Daoy (cell line): Measurements from ENCODE around the gene NFKBIB. TPM values are rescaled to one million over a fixed set of nuclear protein-coding genes. Genes with fewer than 3 reads are reported as not detected.

Source experiments
- DNase-seq: peaks from one replicate; pipeline ENCODE4 v3.0.0-alpha.2; 2015; ENCODE audit warnings: low read depth
- total RNA-seq: library from RNA; depleted of rRNA; stranded (reverse); fragments of >200 nt; shearing (Covaris generic); gene quantifications from 2 replicates; pipeline ENCODE4 v1.2.3, GENCODE V29; 2014; rRNA removed

The NFKBIB gene
- total RNA-seq, 1 experiment from 2014 or later: 45.8 TPM

DNA sequence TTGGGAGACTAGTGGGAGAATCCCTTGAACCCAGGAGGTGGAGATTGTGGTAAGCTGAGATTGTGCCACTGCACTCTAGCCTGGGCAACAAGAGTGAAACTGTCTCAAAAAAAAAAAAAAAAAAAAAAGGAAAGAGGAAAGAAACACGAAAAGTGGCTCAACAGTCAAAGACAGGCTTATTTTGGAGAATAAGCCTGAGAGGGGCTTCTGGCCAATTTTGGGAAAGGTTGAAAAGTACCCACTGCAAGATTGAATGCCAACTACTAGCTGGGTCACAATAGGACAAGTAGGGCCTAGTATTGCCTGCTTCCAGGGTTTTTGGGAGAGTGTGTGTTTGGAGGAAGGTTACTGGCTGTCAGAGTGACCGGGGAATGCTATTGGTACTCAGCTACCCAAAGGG, 58.5 kb downstream of the NFKBIB start:
- no peak for DNase-seq

Other genes starting within 250 kb of the NFKBIB start
- not detected in 2 replicates for gene CAPN12, start 155.5 kb upstream of the NFKBIB start, total RNA-seq
- gene LGALS7, start 126.5 kb upstream of the NFKBIB start, total RNA-seq: not detected in 2 replicates
- not detected in 2 replicates for gene LGALS7B, start 110.8 kb upstream of the NFKBIB start, total RNA-seq
- gene LGALS4, start 87.0 kb upstream of the NFKBIB start, total RNA-seq: not detected in 2 replicates
- 23.8 and 24.5 TPM in 2 replicates for gene ECH1, start 68.2 kb upstream of the NFKBIB start, total RNA-seq
- 293 and 361 TPM in 2 replicates for gene HNRNPL, start 50.0 kb upstream of the NFKBIB start, total RNA-seq
- gene RINL, start 21.7 kb upstream of the NFKBIB start, total RNA-seq: 2.8 and 2.9 TPM in 2 replicates
- 21.8 and 26.6 TPM in 2 replicates for gene SIRT2, start 351 bp upstream of the NFKBIB start, total RNA-seq
- gene CCER2, start 12.2 kb downstream of the NFKBIB start, total RNA-seq: not detected in 2 replicates
- gene SARS2, start 30.8 kb downstream of the NFKBIB start, total RNA-seq: 39.1 and 45.1 TPM in 2 replicates
- 60.5 and 102 TPM in 2 replicates for gene MRPS12, start 31.0 kb downstream of the NFKBIB start, total RNA-seq
- 12.6 and 36.9 TPM in 2 replicates for gene FBXO17, start 75.8 kb downstream of the NFKBIB start, total RNA-seq
- gene FBXO27, start 132.6 kb downstream of the NFKBIB start, total RNA-seq: 2.6 and 22.7 TPM in 2 replicates
- gene ACP7, start 184.4 kb downstream of the NFKBIB start, total RNA-seq: 0.57 TPM in 1 of 2 replicates, not detected in the other
- 4.2 and 9.8 TPM in 2 replicates for gene PAK4, start 225.8 kb downstream of the NFKBIB start, total RNA-seq